ENCODE measurements around the gene CYP2J2.

CYP2J2 gene

DNA sequence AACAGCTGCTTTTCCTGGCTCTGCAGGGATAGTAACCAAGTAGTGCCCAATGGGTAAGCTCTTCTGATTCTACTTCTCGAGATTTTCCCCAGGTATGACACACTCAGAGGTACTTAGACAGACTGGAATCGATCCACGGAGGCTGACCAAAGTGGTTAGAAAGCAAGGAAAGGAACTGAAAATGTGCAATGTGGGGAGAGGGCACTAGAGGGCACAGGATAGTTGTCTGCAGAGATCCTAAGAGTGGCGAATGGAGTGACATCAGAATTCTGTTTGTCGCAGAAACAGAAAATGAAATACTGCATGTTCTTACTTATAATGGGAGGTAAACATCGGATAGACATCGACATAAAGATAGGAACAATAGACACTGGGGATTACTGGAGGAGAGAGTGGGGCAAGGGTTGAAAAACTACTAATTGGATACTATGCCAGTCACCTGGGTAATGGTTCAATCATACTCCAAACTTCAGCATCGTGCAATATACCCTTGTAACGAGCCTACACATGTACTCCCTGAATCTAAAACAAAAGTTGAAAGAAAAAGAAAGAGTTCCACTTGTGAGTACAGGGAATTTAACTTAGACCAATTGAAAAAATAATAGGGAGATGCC lies 23.3 kb downstream of the CYP2J2 start (continued):
- TF ChIP-seq ZNF214 (tag by site-specific recombination; IDR thresholded peaks at IDR 0.05; ENCODE audit: borderline replicate concordance) = no peak
- TF ChIP-seq, protein P1, sequence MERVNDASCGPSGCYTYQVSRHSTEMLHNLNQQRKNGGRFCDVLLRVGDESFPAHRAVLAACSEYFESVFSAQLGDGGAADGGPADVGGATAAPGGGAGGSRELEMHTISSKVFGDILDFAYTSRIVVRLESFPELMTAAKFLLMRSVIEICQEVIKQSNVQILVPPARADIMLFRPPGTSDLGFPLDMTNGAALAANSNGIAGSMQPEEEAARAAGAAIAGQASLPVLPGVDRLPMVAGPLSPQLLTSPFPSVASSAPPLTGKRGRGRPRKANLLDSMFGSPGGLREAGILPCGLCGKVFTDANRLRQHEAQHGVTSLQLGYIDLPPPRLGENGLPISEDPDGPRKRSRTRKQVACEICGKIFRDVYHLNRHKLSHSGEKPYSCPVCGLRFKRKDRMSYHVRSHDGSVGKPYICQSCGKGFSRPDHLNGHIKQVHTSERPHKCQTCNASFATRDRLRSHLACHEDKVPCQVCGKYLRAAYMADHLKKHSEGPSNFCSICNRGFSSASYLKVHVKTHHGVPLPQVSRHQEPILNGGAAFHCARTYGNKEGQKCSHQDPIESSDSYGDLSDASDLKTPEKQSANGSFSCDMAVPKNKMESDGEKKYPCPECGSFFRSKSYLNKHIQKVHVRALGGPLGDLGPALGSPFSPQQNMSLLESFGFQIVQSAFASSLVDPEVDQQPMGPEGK (tag by site-specific recombination; IDR thresholded peaks at IDR 0.05) = no peak

DNA sequence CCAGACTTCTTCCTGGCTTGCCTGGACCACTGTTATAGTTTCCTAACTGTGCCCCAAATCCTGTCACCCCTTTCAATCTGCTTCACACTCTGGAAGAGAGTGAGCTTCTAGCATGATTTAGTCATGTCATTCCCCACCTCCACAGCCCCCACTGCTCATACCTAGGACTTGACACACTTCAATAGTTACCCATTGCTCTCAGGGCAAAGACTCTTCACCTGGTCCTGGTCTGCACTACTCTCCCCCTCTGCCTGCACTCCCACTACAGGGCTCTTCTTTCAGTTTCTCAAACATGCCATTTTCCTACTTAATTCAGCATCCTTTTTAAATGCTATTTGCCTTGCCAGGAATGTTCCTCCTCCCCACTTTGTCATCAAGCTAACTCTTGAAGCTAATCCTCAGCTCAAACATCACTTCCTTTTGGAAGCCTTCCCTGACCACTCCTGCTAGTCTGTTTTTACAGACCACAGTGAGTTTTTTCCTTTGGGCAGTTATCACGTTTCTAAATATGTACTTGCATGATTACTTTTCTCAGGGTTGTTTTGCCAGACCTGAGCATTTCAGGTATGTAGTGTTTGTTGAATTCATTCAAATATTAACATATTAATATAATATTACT lies 24.7 kb downstream of the CYP2J2 start:
- POLR2A ChIA-PET = no interaction called here
- H3K4me3 ChIP-seq (ENCODE audit: low read depth, low read length) = no peak overlapping the region
- H3K36me3 ChIP-seq (ENCODE audit: control insufficient read depth in 2 of 2, insufficient read depth in 1 of 2, low read length in 2 of 2) = no peaks in the 10 kb centered on the region
- H3K4me1 ChIP-seq (ENCODE audit: control insufficient read depth, insufficient read depth, low read length) = no peaks in the 10 kb centered on the region
- H3K27ac ChIP-seq (ENCODE audit: extremely low read depth, low read depth, low read length) = no peak overlapping the region
- CTCF ChIA-PET = interaction anchor here (0.9 to 5.4 kb wide), 8 partner anchors 8 to 70 kb away, joined by 4 to 59 read pairs (median 15); no protein-coding TSS in a partner anchor
- no peak for TF ChIP-seq ZBTB48 (tag by site-specific recombination; IDR thresholded peaks at IDR 0.05)
- TF ChIP-seq ZNF426 (tag by site-specific recombination; IDR thresholded peaks at IDR 0.05) = no peak
- no peak for TF ChIP-seq GFI1B (tag by site-specific recombination; IDR thresholded peaks at IDR 0.05)
- no peaks in the 10 kb centered on the region for H3K9me3 ChIP-seq (ENCODE audit: control insufficient read depth, insufficient read depth, low read depth, low read length)

DNA sequence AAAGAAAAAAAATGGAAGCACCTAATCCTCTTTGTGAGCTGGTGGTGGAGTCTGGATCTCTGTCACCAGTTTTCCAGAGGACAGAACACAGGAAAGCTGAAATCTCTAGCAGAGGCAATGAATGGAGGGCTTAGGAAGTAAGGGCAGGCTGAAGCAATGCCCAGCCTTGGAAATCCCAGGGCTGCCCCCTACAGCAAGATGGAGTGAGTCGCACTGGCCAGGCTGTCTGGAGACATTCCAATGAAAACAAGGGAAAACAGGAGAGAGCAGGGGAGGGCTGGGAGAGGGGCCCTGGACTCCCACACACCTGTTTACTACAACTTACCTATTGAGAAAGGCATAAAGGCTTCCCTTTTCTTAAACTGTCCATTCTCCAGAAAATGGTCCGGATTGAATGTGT lies 25.9 kb downstream of the CYP2J2 start:
- CTCF ChIA-PET = interaction anchor here (0.7 to 5.4 kb wide), 6 partner anchors 12 to 71 kb away, joined by 4 to 59 read pairs (median 6); no protein-coding TSS in a partner anchor
- Histone ChIP-seq H3K27ac (ENCODE audit: extremely low read depth, low read depth, low read length) (no peak overlapping the region), H3K4me3 (ENCODE audit: low read depth, low read length) (no peak overlapping the region), H3K36me3 (ENCODE audit: control insufficient read depth in 2 of 2, insufficient read depth in 1 of 2, low read length in 2 of 2) (no peaks in the 10 kb centered on the region), H3K9me3 (ENCODE audit: control insufficient read depth, insufficient read depth, low read depth, low read length) (no peaks in the 10 kb centered on the region), H3K4me1 (ENCODE audit: control insufficient read depth, insufficient read depth, low read length) (no peaks in the 10 kb centered on the region)
- POLR2A ChIA-PET = no interaction called here
- no peak for TF ChIP-seq HOXA7 (CRISPR knock-in tag; IDR thresholded peaks at IDR 0.05; ENCODE audit: borderline replicate concordance)
- no peak for TF ChIP-seq ZBTB7A (tag by site-specific recombination; IDR thresholded peaks at IDR 0.05; ENCODE audit: low read depth)
- TF ChIP-seq WT1 (tag by site-specific recombination; IDR thresholded peaks at IDR 0.05) = no peak
- TF ChIP-seq, protein P2, sequence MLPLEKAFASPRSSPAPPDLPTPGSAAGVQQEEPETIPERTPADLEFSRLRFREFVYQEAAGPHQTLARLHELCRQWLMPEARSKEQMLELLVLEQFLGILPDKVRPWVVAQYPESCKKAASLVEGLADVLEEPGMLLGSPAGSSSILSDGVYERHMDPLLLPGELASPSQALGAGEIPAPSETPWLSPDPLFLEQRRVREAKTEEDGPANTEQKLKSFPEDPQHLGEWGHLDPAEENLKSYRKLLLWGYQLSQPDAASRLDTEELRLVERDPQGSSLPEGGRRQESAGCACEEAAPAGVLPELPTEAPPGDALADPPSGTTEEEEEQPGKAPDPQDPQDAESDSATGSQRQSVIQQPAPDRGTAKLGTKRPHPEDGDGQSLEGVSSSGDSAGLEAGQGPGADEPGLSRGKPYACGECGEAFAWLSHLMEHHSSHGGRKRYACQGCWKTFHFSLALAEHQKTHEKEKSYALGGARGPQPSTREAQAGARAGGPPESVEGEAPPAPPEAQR (tag by site-specific recombination; IDR thresholded peaks at IDR 0.05) = no peak
- TF ChIP-seq, protein P3, sequence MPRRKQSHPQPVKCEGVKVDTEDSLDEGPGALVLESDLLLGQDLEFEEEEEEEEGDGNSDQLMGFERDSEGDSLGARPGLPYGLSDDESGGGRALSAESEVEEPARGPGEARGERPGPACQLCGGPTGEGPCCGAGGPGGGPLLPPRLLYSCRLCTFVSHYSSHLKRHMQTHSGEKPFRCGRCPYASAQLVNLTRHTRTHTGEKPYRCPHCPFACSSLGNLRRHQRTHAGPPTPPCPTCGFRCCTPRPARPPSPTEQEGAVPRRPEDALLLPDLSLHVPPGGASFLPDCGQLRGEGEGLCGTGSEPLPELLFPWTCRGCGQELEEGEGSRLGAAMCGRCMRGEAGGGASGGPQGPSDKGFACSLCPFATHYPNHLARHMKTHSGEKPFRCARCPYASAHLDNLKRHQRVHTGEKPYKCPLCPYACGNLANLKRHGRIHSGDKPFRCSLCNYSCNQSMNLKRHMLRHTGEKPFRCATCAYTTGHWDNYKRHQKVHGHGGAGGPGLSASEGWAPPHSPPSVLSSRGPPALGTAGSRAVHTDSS (tag by site-specific recombination; IDR thresholded peaks at IDR 0.05) = no peak
- TF ChIP-seq, protein P4, sequence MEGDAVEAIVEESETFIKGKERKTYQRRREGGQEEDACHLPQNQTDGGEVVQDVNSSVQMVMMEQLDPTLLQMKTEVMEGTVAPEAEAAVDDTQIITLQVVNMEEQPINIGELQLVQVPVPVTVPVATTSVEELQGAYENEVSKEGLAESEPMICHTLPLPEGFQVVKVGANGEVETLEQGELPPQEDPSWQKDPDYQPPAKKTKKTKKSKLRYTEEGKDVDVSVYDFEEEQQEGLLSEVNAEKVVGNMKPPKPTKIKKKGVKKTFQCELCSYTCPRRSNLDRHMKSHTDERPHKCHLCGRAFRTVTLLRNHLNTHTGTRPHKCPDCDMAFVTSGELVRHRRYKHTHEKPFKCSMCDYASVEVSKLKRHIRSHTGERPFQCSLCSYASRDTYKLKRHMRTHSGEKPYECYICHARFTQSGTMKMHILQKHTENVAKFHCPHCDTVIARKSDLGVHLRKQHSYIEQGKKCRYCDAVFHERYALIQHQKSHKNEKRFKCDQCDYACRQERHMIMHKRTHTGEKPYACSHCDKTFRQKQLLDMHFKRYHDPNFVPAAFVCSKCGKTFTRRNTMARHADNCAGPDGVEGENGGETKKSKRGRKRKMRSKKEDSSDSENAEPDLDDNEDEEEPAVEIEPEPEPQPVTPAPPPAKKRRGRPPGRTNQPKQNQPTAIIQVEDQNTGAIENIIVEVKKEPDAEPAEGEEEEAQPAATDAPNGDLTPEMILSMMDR (tag by site-specific recombination; IDR thresholded peaks at IDR 0.05) = no peak
- TF ChIP-seq ZXDB (tag by site-specific recombination; IDR thresholded peaks at IDR 0.05) = no peak
- no peak for TF ChIP-seq ZNF561 (tag by site-specific recombination; IDR thresholded peaks at IDR 0.05; ENCODE audit: borderline replicate concordance)
- no peak for TF ChIP-seq OSR2 (tag by site-specific recombination; IDR thresholded peaks at IDR 0.05)
- TF ChIP-seq GLI4 (tag by site-specific recombination; IDR thresholded peaks at IDR 0.05) = no peak
- TF ChIP-seq ZNF664 (tag by site-specific recombination; IDR thresholded peaks at IDR 0.05) = no peak
- TF ChIP-seq, protein P5, sequence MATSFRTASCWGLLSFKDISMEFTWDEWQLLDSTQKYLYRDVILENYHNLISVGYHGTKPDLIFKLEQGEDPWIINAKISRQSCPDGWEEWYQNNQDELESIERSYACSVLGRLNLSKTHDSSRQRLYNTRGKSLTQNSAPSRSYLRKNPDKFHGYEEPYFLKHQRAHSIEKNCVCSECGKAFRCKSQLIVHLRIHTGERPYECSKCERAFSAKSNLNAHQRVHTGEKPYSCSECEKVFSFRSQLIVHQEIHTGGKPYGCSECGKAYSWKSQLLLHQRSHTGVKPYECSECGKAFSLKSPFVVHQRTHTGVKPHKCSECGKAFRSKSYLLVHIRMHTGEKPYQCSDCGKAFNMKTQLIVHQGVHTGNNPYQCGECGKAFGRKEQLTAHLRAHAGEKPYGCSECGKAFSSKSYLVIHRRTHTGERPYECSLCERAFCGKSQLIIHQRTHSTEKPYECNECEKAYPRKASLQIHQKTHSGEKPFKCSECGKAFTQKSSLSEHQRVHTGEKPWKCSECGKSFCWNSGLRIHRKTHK (tag by site-specific recombination; IDR thresholded peaks at IDR 0.05) = no peak
- TF ChIP-seq ZNF16 (tag by site-specific recombination; IDR thresholded peaks at IDR 0.05; ENCODE audit: low read depth) = no peak
- no peak for TF ChIP-seq ZNF792 (tag by site-specific recombination; IDR thresholded peaks at IDR 0.05)
- TF ChIP-seq ZNF747 (tag by site-specific recombination; IDR thresholded peaks at IDR 0.05) = no peak
- TF ChIP-seq ZNF560 (tag by site-specific recombination; IDR thresholded peaks at IDR 0.05; ENCODE audit: borderline replicate concordance) = no peak
- no peak for TF ChIP-seq MYNN (tag by site-specific recombination; IDR thresholded peaks at IDR 0.05; ENCODE audit: borderline replicate concordance)
- TF ChIP-seq ZFP41 (tag by site-specific recombination; IDR thresholded peaks at IDR 0.05; ENCODE audit: borderline replicate concordance) = no peak
- no peak for TF ChIP-seq REPIN1 (tag by site-specific recombination; IDR thresholded peaks at IDR 0.05; ENCODE audit: low read depth)
- no peak for TF ChIP-seq ZNF2 (tag by site-specific recombination; IDR thresholded peaks at IDR 0.05)

All from HEK293 (cell line).